PC-9 (cell line): Measurements from ENCODE around the gene OR5P2. TPM values are rescaled to one million over a fixed set of nuclear protein-coding genes. Genes with fewer than 3 reads are reported as not detected.

Experiments used
- BruUV-seq: library from RNA; stranded (reverse); fragments of 400-500 nt; replicated peaks from 2 replicates; lab custom pipeline; 2021; lab: Mats Ljungman, UMichigan
- CTCF ChIA-PET: fragments of 300-600 bp; sonication (Branson Sonifier 250); formaldehyde crosslinking; loops from one replicate; lab custom pipeline; 2022; ENCODE audit warnings: antibody characterized with exemption; lab: Charles Lee
- POLR2A ChIA-PET: fragments of 300-600 bp; sonication (Branson Sonifier 250); formaldehyde crosslinking; loops from one replicate; lab custom pipeline; 2022; ENCODE audit warnings: antibody characterized with exemption; ENCODE audit not compliant: unreplicated experiment; lab: Charles Lee
- DNase-seq, 2 experiments: peaks; one replicate each; pipeline versions ENCODE4 v3.0.0 to v3.0.0-alpha.2; 2015 to 2022; ENCODE audit warnings: mixed read lengths in 1 of 2
- H2AFZ ChIP-seq: fragments of 200-600 bp; sonication (generic); 2 replicates; pipeline ENCODE4 v1.8.1; 2017; ENCODE audit warnings: antibody characterized with exemption
- H3F3A ChIP-seq: fragments of 200-600 bp; sonication (generic); 2 replicates; pipeline ENCODE4 v1.8.1; 2017; ENCODE audit warnings: antibody characterized with exemption, mild to moderate bottlenecking, low read depth; ENCODE audit not compliant: insufficient read depth
- H3K27ac ChIP-seq: fragments of 200-600 bp; sonication (generic); 2 replicates; pipeline ENCODE4 v1.6.1; 2016; ENCODE audit warnings: mixed run types
- H3K27me3 ChIP-seq: fragments of 200-600 bp; sonication (generic); 2 replicates; pipeline ENCODE4 v1.6.1; 2016; ENCODE audit warnings: low read depth, mixed run types; ENCODE audit not compliant: insufficient read depth
- H3K36me3 ChIP-seq: fragments of 200-600 bp; sonication (generic); 2 replicates; pipeline ENCODE4 v1.6.1; 2016; ENCODE audit warnings: low read depth, mixed run types
- H3K4me1 ChIP-seq: fragments of 200-600 bp; sonication (generic); replicated peaks from 2 replicates; pipeline ENCODE4 v1.6.1; 2016; ENCODE audit warnings: mixed run types; ENCODE audit not compliant: insufficient read depth
- H3K4me2 ChIP-seq: fragments of 200-600 bp; sonication (generic); 2 replicates; pipeline ENCODE4 v1.6.1; 2017; ENCODE audit warnings: mixed run types
- H3K4me3 ChIP-seq: fragments of 200-600 bp; sonication (generic); 2 replicates; pipeline ENCODE4 v1.6.1; 2016; ENCODE audit warnings: mixed run types
- H3K79me2 ChIP-seq: fragments of 200-600 bp; sonication (generic); 2 replicates; pipeline ENCODE4 v1.6.1; 2017; ENCODE audit warnings: low read depth, mixed run types
- H3K9me2 ChIP-seq: fragments of 200-600 bp; sonication (generic); 2 replicates; pipeline ENCODE4 v1.8.1; 2017; ENCODE audit warnings: mild to moderate bottlenecking; ENCODE audit not compliant: insufficient read depth
- H3K9me3 ChIP-seq: fragments of 200-600 bp; sonication (generic); 2 replicates; pipeline ENCODE4 v1.8.1; 2016; ENCODE audit warnings: low read depth; ENCODE audit not compliant: insufficient read depth
- H4K20me1 ChIP-seq: fragments of 200-600 bp; sonication (generic); 2 replicates; pipeline ENCODE4 v1.8.1; 2017; ENCODE audit not compliant: insufficient read depth
- EZH2 ChIP-seq: fragments of 200-600 bp; sonication (generic); IDR thresholded peaks from 2 replicates; pipeline ENCODE4 v1.8.0; 2017; ENCODE audit warnings: antibody characterized with exemption, low read depth
- intact Hi-C: fragments of 100-400 bp; cut with micrococcal nuclease; formaldehyde crosslinking; loops from one replicate; pipeline ENCODE4 v1.10.0; 2022; ENCODE audit not compliant: unreplicated experiment
- total RNA-seq: library from RNA; stranded (reverse); gene quantifications from 2 replicates; pipeline ENCODE4 v1.2.3, GENCODE V29; 2021
- TF ChIP-seq, protein P1 (sequence below): fragments of 200-600 bp; sonication (generic); conservative IDR thresholded peaks from 2 replicates; pipeline ENCODE4 v1.6.1; 2017; ENCODE audit warnings: mixed run types, antibody characterized with exemption, mild to moderate bottlenecking, moderate library complexity

Gene OR5P2
- total RNA-seq, 1 experiment from 2014 or later = 2.5 TPM

DNA sequence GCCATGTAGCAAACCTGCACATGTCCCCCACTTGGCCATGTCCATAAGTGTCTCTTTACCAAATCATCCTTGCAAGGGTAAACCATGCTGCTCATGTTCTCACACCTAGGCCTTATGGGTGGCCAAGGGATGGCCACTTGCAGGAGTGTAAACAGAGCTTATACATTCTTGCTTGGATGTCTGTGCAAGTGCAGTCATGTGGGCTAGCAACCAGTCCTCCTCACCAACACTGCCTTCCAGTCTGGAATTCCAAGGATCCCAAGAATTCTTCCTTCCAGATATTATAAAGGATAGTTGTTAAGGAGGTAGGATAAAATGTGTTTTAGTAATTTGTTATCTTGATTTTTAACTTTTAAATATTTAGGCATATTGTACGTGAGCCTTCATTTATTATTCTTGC is 47.8 kb upstream of the OR5P2 start:
- Histone ChIP-seq H2AFZ (no peak overlapping the region), H3K36me3 (no peaks in the 10 kb centered on the region), H3K79me2 (no peaks in the 10 kb centered on the region), H3K4me2 (no peak overlapping the region), H3K4me1 (no peaks in the 10 kb centered on the region), H3F3A (no peaks in the 10 kb centered on the region), H3K27ac (no peak overlapping the region), H3K27me3 (no peaks in the 10 kb centered on the region), H3K9me3 (no peaks in the 10 kb centered on the region), H3K4me3 (no peak overlapping the region), H3K9me2 (no peaks in the 10 kb centered on the region), H4K20me1 (no peaks in the 10 kb centered on the region)
- DNase-seq = no peak
- intact Hi-C loops = no loop called here
- no TSS peak for BruUV-seq
- CTCF ChIA-PET = no interaction called here
- TF ChIP-seq, protein P1, sequence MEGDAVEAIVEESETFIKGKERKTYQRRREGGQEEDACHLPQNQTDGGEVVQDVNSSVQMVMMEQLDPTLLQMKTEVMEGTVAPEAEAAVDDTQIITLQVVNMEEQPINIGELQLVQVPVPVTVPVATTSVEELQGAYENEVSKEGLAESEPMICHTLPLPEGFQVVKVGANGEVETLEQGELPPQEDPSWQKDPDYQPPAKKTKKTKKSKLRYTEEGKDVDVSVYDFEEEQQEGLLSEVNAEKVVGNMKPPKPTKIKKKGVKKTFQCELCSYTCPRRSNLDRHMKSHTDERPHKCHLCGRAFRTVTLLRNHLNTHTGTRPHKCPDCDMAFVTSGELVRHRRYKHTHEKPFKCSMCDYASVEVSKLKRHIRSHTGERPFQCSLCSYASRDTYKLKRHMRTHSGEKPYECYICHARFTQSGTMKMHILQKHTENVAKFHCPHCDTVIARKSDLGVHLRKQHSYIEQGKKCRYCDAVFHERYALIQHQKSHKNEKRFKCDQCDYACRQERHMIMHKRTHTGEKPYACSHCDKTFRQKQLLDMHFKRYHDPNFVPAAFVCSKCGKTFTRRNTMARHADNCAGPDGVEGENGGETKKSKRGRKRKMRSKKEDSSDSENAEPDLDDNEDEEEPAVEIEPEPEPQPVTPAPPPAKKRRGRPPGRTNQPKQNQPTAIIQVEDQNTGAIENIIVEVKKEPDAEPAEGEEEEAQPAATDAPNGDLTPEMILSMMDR = no peak
- no peak for TF ChIP-seq EZH2
- POLR2A ChIA-PET = no interaction called here

GRCh38 chr11:7840578-7840977 is 43.8 kb upstream of the OR5P2 start:
- Histone ChIP-seq H3K36me3 (no peaks in the 10 kb centered on the region), H3K27ac (no peak overlapping the region), H3K4me3 (no peak overlapping the region), H3K79me2 (no peaks in the 10 kb centered on the region), H3K4me1 (no peaks in the 10 kb centered on the region), H3K9me2 (no peaks in the 10 kb centered on the region), H3K9me3 (no peaks in the 10 kb centered on the region), H3F3A (no peaks in the 10 kb centered on the region), H3K27me3 (no peaks in the 10 kb centered on the region), H2AFZ (no peak overlapping the region), H3K4me2 (no peak overlapping the region), H4K20me1 (no peaks in the 10 kb centered on the region)
- TF ChIP-seq, protein P1 = no peak
- TF ChIP-seq EZH2 = no peak
- intact Hi-C loops = no loop called here
- ChIA-PET POLR2A (no interaction called here), CTCF (no interaction called here)
- DNase-seq = no peak
- BruUV-seq = no TSS peak

DNA sequence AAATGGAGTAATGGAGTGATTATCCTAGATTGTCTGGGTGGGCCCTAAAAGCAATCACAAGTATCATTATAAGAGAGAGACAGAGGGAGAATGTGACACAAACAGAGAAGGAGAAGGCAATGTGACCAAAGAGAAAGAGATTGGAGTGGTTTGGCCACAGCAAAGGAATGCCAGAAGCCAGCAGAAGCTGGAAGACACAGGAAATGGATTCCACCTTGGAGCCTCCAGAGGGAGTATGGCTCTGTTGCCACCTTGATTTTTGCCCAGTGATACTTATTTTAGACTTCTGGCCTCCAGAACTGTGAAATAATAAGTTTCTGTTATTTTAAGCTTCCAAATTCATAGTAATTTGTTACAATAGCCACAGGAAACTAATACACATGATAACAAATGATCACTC is 36.8 kb upstream of the OR5P2 start:
- POLR2A ChIA-PET = no interaction called here
- CTCF ChIA-PET = no interaction called here
- no peak for DNase-seq
- no peaks in the 10 kb centered on the region for H4K20me1 ChIP-seq
- TF ChIP-seq, protein P1 = no peak
- TF ChIP-seq EZH2 = no peak
- H3K36me3 ChIP-seq = no peaks in the 10 kb centered on the region
- no peaks in the 10 kb centered on the region for H3K9me3 ChIP-seq
- no peaks in the 10 kb centered on the region for H3F3A ChIP-seq
- no peaks in the 10 kb centered on the region for H3K79me2 ChIP-seq
- H3K4me1 ChIP-seq = no peaks in the 10 kb centered on the region
- no peak overlapping the region for H2AFZ ChIP-seq
- H3K4me2 ChIP-seq = no peak overlapping the region
- H3K9me2 ChIP-seq = no peaks in the 10 kb centered on the region
- no peaks in the 10 kb centered on the region for H3K27me3 ChIP-seq
- intact Hi-C loops = no loop called here
- BruUV-seq = no TSS peak
- H3K4me3 ChIP-seq = no peak overlapping the region
- no peak overlapping the region for H3K27ac ChIP-seq
